ENCODE data around the gene DHX58.

DHX58 gene

GRCh38 chr17:42067371-42068091, 45.0 kb downstream of the DHX58 start:
- no peak overlapping the region for H3K9ac ChIP-seq (ENCODE audit: low read length)

GRCh38 chr17:42065201-42065600, 47.3 kb downstream of the DHX58 start:
- Histone ChIP-seq H3K36me3 (replicated peaks; ENCODE audit: insufficient read depth, low read length) (no peaks in the 10 kb centered on the region), H3K4me1 (ENCODE audit: low read length) (peaks cover 15% of the 10 kb centered on the region), H3K27ac (ENCODE audit: low read length) (no peak overlapping the region), H3K9ac (ENCODE audit: low read length) (no peak overlapping the region), H3K79me2 (ENCODE audit: low read length) (no peaks in the 10 kb centered on the region), H3K4me3 (ENCODE audit: low read length) (no peak overlapping the region), H3K9me2 (replicated peaks; ENCODE audit: insufficient read depth, low read length) (no peaks in the 10 kb centered on the region), H3K27me3 (replicated peaks; ENCODE audit: insufficient read depth, low read length) (no peaks in the 10 kb centered on the region), H3K9me3 (replicated peaks; ENCODE audit: insufficient read depth, low read length) (no peaks in the 10 kb centered on the region), H4K20me1 (ENCODE audit: insufficient read depth, low read length) (no peaks in the 10 kb centered on the region), H3F3A (ENCODE audit: insufficient read depth, low read length) (peaks cover 9% of the 10 kb centered on the region), H3K4me2 (ENCODE audit: low read depth, low read length) (no peak overlapping the region), H2AFZ (ENCODE audit: low read length) (no peak overlapping the region)
- peak; percentile 29 for DNase-seq
- TF ChIP-seq EZH2 (optimal IDR thresholded peaks at IDR 0.05; ENCODE audit: low read depth, low read length) (no peak), CTCF (IDR thresholded peaks at IDR 0.05; ENCODE audit: low read length) (no peak), EZH2phosphoT487 (IDR thresholded peaks at IDR 0.05; ENCODE audit: low read length) (no peak)

More at GRCh38 chr17:42067371-42068091, 45.0 kb downstream of the DHX58 start:
- no peak overlapping the region for H3K4me3 ChIP-seq (ENCODE audit: low read length)
- no peaks in the 10 kb centered on the region for H3K9me2 ChIP-seq (replicated peaks; ENCODE audit: insufficient read depth, low read length)
- H3K79me2 ChIP-seq (ENCODE audit: low read length) = no peaks in the 10 kb centered on the region
- H2AFZ ChIP-seq (ENCODE audit: low read length) = peak overlapping the region; percentile 29
- TF ChIP-seq CTCF (IDR thresholded peaks at IDR 0.05; ENCODE audit: low read length) = peak; percentile 96
- no peak for TF ChIP-seq EZH2phosphoT487 (IDR thresholded peaks at IDR 0.05; ENCODE audit: low read length)
- no peaks in the 10 kb centered on the region for H3K9me3 ChIP-seq (replicated peaks; ENCODE audit: insufficient read depth, low read length)
- no peak overlapping the region for H3K4me2 ChIP-seq (ENCODE audit: low read depth, low read length)
- H3K27me3 ChIP-seq (replicated peaks; ENCODE audit: insufficient read depth, low read length) = peaks cover 19% of the 10 kb centered on the region
- no peak overlapping the region for H3K27ac ChIP-seq (ENCODE audit: low read length)
- H3K4me1 ChIP-seq (ENCODE audit: low read length) = peaks cover 15% of the 10 kb centered on the region
- peaks cover 9% of the 10 kb centered on the region for H3F3A ChIP-seq (ENCODE audit: insufficient read depth, low read length)
- peak; percentile 50 for DNase-seq
- H3K36me3 ChIP-seq (replicated peaks; ENCODE audit: insufficient read depth, low read length) = no peaks in the 10 kb centered on the region
- no peaks in the 10 kb centered on the region for H4K20me1 ChIP-seq (ENCODE audit: insufficient read depth, low read length)

GRCh38 chr17:42062681-42063080, 49.8 kb downstream of the DHX58 start:
- Histone ChIP-seq H3K9me3 (replicated peaks; ENCODE audit: insufficient read depth, low read length) (no peaks in the 10 kb centered on the region), H3K4me3 (ENCODE audit: low read length) (no peak overlapping the region), H3K4me2 (ENCODE audit: low read depth, low read length) (no peak overlapping the region), H3F3A (ENCODE audit: insufficient read depth, low read length) (peaks cover 9% of the 10 kb centered on the region), H4K20me1 (ENCODE audit: insufficient read depth, low read length) (no peaks in the 10 kb centered on the region), H3K79me2 (ENCODE audit: low read length) (no peaks in the 10 kb centered on the region), H3K9ac (ENCODE audit: low read length) (no peak overlapping the region), H3K27me3 (replicated peaks; ENCODE audit: insufficient read depth, low read length) (no peaks in the 10 kb centered on the region), H2AFZ (ENCODE audit: low read length) (no peak overlapping the region), H3K27ac (ENCODE audit: low read length) (no peak overlapping the region), H3K36me3 (replicated peaks; ENCODE audit: insufficient read depth, low read length) (no peaks in the 10 kb centered on the region), H3K4me1 (ENCODE audit: low read length) (peaks cover 15% of the 10 kb centered on the region), H3K9me2 (replicated peaks; ENCODE audit: insufficient read depth, low read length) (no peaks in the 10 kb centered on the region)
- TF ChIP-seq EZH2 (optimal IDR thresholded peaks at IDR 0.05; ENCODE audit: low read depth, low read length) (no peak), EZH2phosphoT487 (IDR thresholded peaks at IDR 0.05; ENCODE audit: low read length) (no peak), CTCF (IDR thresholded peaks at IDR 0.05; ENCODE audit: low read length) (no peak)
- DNase-seq = no peak
